Activated CD4-positive, alpha-beta T cell treated with anti-CD3 and anti-CD28 coated beads for 36 hours (primary cell): Measurements from ENCODE around the gene ABCA13. TPM values are rescaled to one million over a fixed set of nuclear protein-coding genes. Genes with fewer than 3 reads are reported as not detected.

Source experiments
- ATAC-seq: fragments of 200-7000 bp; cut with Tn5 transposase; one replicate; pipeline ENCODE4 v1.10.0; 2021; ENCODE audit warnings: mild to moderate bottlenecking, moderate library complexity
- CTCF ChIA-PET: fragments of 350-600 bp; sonication (Branson Sonifier 250); formaldehyde crosslinking; loops from one replicate; lab custom pipeline; 2021; ENCODE audit warnings: antibody characterized with exemption; lab: Charles Lee
- POLR2A ChIA-PET: fragments of 350-600 bp; sonication (Branson Sonifier 250); formaldehyde crosslinking; loops from one replicate; lab custom pipeline; 2021; ENCODE audit warnings: antibody characterized with exemption, inconsistent platforms; lab: Charles Lee
- DNase-seq: peaks from one replicate; pipeline ENCODE4 v3.0.0-alpha.2; 2020
- H3K27ac Mint-ChIP-seq: one replicate; pipeline ENCODE4 v1.8.0; 2021; ENCODE audit warnings: mixed read lengths
- H3K27me3 Mint-ChIP-seq: one replicate; pipeline ENCODE4 v1.8.0; 2021; ENCODE audit warnings: mixed read lengths
- H3K36me3 Mint-ChIP-seq: one replicate; pipeline ENCODE4 v1.8.0; 2021; ENCODE audit warnings: low read depth, mixed read lengths
- H3K4me1 Mint-ChIP-seq: one replicate; pipeline ENCODE4 v1.8.0; 2021; ENCODE audit warnings: mixed read lengths
- H3K4me3 Mint-ChIP-seq: one replicate; pipeline ENCODE4 v1.8.0; 2021; ENCODE audit warnings: mild to moderate bottlenecking, moderate library complexity, mixed read lengths
- H3K9me3 Mint-ChIP-seq: one replicate; pipeline ENCODE4 v1.8.0; 2021; ENCODE audit warnings: low read depth, mixed read lengths
- intact Hi-C, 2 experiments: fragments of 100-400 bp; cut with DNase I in 1 of 2; cut with micrococcal nuclease in 1 of 2; formaldehyde crosslinking; loops; one replicate each; pipeline versions ENCODE4 v1.14.2 to v1.15.1; 2022 to 2024; cut with DNase I, micrococcal nuclease
- total RNA-seq, 2 experiments: library from RNA; stranded (reverse); gene quantifications; one replicate each; pipeline ENCODE4 v1.2.3, GENCODE V29; 2021

ABCA13 gene
- total RNA-seq, 2 experiments from 2014 or later = not detected

DNA sequence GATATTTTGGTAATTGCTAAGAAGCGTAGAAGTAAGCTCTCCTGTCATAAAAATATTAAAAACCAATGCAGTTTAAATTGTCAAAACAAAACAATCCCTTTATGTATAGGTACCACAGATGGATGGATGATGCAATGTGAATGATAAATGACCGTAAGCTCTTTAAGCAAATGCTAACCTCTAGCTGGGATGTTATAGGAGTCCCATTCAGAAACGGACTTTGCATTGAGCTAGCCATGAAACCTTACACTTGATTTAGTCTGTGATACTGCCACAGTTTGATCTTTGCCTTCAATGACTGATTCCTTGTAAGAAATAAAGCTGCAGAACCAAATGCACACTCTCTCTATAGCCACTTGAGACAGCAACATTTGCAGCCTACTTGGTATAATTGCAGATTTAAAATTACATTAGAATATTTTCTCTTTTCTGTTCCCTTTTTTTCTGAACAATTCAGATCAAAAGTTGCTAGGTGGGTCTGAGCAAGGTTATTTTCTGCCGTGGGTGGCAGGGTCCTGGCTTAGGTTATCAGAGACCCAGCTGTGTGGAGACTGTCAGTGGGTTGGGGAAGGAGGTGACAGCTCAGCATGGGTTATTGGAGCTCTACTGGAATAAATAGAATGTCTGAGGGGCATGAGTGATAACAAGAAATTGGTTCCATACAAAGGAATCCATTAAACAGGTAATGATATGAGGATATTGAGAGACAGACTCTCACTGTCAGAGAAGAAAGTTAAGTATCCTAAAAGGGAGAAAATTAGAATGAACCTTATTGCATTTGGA, 494.3 kb downstream of the ABCA13 start:
- Mint-ChIP-seq H3K4me1 (no peaks in the 10 kb centered on the region), H3K36me3 (no peaks in the 10 kb centered on the region), H3K27ac (no peak overlapping the region), H3K4me3 (no peak overlapping the region), H3K9me3 (no peaks in the 10 kb centered on the region), H3K27me3 (no peaks in the 10 kb centered on the region)
- ChIA-PET CTCF (interaction anchor here (0.7 kb wide), 1 partner anchor 32 kb away, joined by 3 read pairs; no protein-coding TSS in a partner anchor), POLR2A (no interaction called here)
- intact Hi-C loops = no loop called here
- DNase-seq (no peak), ATAC-seq (no peak)

DNA sequence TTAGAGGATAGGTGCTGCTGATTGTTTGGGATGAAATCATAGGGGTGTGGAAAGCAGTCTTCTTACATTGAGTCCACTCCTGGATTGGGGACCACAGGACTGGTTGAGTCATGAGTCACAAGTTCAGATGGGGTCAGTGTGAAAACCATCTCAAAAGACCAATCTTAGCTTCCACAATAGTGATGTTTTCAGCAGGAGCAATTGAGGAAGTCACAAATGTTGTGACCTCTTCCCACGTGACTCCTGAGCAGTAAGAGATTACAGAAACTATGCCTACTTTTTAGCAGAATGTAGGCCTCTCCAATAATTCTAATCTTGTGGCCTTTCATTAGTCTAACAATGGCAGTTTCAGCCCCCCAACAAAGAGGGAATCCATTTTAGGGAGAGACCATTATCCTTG, 496.1 kb downstream of the ABCA13 start:
- ChIA-PET CTCF (no interaction called here), POLR2A (no interaction called here)
- Mint-ChIP-seq H3K4me3 (no peak overlapping the region), H3K9me3 (no peaks in the 10 kb centered on the region), H3K4me1 (no peaks in the 10 kb centered on the region), H3K36me3 (no peaks in the 10 kb centered on the region), H3K27ac (no peak overlapping the region), H3K27me3 (no peaks in the 10 kb centered on the region)
- ATAC-seq = no peak
- no peak for DNase-seq
- intact Hi-C loops = no loop called here

- intact Hi-C loops = no loop called here
- Mint-ChIP-seq H3K27me3 (no peaks in the 10 kb centered on the region), H3K4me3 (no peak overlapping the region), H3K27ac (no peak overlapping the region), H3K9me3 (peaks cover 6% of the 10 kb centered on the region), H3K4me1 (no peaks in the 10 kb centered on the region), H3K36me3 (no peaks in the 10 kb centered on the region)
- ATAC-seq = no peak
- DNase-seq = no peak
- ChIA-PET CTCF (interaction anchor here (0.7 kb wide), 1 partner anchor 32 kb away, joined by 3 read pairs; no protein-coding TSS in a partner anchor), POLR2A (no interaction called here)
Observed at GRCh38 chr7:48671656-48672055, 500.4 kb downstream of the ABCA13 start.

DNA sequence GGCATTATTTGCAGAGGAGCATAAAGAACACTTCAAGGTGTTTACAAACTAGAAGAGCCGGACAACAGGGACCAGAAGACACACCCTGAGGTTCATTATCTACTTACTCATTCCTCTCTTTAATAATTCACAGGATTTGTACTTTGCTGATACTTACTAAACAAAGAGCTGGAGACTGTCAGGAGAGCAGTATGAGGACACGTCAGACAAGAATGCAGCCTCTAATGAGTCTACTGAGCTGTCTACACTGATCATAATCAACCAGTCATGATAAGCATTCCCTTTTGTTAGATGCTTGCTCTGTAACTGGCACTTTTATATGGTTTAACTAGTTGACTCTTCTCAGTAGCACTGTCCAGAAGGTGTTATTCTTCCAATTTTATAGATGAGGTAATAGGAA, 509.7 kb downstream of the ABCA13 start:
- CTCF ChIA-PET = no interaction called here
- Mint-ChIP-seq H3K27me3 (peaks cover 2% of the 10 kb centered on the region), H3K9me3 (no peaks in the 10 kb centered on the region)

DNA sequence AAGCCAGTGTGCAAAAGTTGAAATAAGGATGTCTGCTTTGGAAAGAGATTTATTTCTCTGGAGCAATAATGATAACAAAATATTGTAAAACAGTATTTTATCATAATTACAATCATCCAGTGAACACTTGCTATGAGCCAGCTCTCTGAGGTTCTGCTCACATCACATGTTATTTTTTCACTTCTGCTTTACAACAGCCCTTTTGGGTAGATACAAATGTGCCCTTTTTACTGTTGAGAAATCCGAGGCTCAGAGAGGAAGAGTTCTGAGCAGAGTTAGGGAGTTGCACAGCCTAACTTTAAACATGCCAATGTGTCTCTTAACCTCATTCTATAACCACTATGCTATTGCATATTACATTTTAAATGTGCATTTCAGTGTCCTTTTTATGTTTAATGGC, 520.5 kb downstream of the ABCA13 start:
- H3K27me3 Mint-ChIP-seq = no peaks in the 10 kb centered on the region
- no peaks in the 10 kb centered on the region for H3K4me1 Mint-ChIP-seq
- H3K9me3 Mint-ChIP-seq = no peaks in the 10 kb centered on the region
- intact Hi-C loops = no loop called here
- no peak for DNase-seq
- H3K4me3 Mint-ChIP-seq = no peak overlapping the region
- H3K27ac Mint-ChIP-seq = no peak overlapping the region
- CTCF ChIA-PET = no interaction called here
- POLR2A ChIA-PET = no interaction called here
- no peak for ATAC-seq
- no peaks in the 10 kb centered on the region for H3K36me3 Mint-ChIP-seq

More for the DNA sequence above, 509.7 kb downstream of the ABCA13 start:
- H3K4me3 Mint-ChIP-seq = no peak overlapping the region
- no peaks in the 10 kb centered on the region for H3K36me3 Mint-ChIP-seq
- POLR2A ChIA-PET = no interaction called here
- no peak overlapping the region for H3K27ac Mint-ChIP-seq
- ATAC-seq (no peak), DNase-seq (no peak)
- H3K4me1 Mint-ChIP-seq = no peaks in the 10 kb centered on the region
- intact Hi-C loops = no loop called here

Other genes with a start within 250 kb of the ABCA13 start
- gene PKD1L1, start 223.0 kb upstream of the ABCA13 start, total RNA-seq = under 1 TPM; 0.09 to 0.16 TPM
- gene HUS1, start 191.8 kb upstream of the ABCA13 start, total RNA-seq = 10 to 100 TPM; 40.5 to 41.5 TPM
- not detected for gene SUN3, start 142.4 kb upstream of the ABCA13 start, total RNA-seq
- gene C7orf57, start 135.9 kb upstream of the ABCA13 start, total RNA-seq = under 1 TPM; 0.33 to 0.46 TPM
- gene UPP1, start 82.2 kb upstream of the ABCA13 start, total RNA-seq = 10 to 100 TPM; 51.6 to 70.7 TPM